HG02798 (cell line): ENCODE data around the gene ADCY3.

ENCODE experiments used
- ATAC-seq: cut with Tn5 transposase; IDR thresholded peaks from one replicate; pipeline ENCODE4 v1.9.1; 2021; ENCODE audit warnings: mild to moderate bottlenecking; ENCODE audit not compliant: unreplicated experiment, poor library complexity

The ADCY3 gene

GRCh38 chr2:24787532-24787931, 132.5 kb downstream of the ADCY3 start:
- no peak for ATAC-seq

GRCh38 chr2:24785671-24786321, 134.2 kb downstream of the ADCY3 start:
- peak; percentile 64 for ATAC-seq

DNA sequence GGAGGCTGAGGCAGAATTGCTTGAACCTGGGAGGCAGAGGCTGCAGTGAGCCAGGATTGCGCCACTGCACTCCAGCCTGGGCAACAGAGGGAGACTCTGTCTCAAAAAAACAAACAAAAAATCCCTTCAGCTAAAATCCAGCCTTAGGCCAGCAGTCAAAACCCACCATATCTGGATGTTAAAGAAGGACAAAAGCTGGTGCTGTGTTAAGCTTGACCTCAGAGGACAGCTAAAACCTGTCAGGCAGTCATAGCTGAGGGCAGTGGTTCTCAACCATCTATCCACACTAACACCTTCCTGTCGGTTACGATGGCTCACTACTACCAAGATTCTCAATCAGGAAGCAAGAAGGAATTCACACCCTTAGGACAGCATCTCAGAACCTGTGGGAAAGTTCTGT, 136.4 kb downstream of the ADCY3 start:
- no peak for ATAC-seq

- no peak for ATAC-seq
These were observed 140.9 kb downstream of the ADCY3 start for GRCh38 chr2:24779116-24779515.

- no peak for ATAC-seq
These were observed 145.7 kb downstream of the ADCY3 start for GRCh38 chr2:24774373-24774772.

DNA sequence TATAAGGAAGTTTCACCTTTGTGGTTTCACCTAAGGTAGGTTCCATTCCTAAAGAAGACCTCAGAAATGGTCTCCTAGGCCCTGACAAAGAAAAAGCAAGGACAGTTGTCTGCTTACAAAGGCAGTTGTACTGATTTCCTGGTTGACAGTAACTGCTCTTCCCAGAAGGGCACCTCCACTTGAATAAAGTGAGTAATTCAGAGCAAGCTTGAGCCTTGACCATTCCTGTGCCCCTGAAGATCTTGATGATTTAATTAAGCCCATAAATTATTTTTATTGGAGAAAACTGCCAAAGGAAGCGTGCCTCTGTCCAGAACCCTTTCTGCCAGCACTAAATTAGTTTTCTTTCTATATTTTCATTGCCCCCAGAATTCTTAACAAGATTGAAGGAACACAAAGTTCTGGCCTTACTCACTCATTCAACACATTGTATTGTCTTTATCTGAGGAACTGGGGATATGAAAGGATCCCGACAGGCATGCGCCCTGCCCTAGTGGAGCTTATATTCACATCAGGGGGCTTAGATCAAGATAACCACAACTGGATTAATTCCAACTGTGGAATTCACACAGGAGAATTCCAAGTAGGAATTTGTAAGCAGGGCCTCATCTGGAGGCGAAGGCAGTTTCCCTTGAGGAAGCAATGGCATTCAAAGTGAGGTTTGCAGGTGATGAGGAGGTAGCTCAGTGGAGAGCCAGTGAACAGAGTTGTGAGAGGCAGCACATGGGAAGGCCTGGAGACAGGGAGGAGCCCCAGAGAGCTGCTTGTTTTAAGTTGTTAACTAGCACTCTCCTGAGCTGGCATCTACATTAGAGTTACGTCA, 148.1 kb downstream of the ADCY3 start:
- no peak for ATAC-seq

- no peak for ATAC-seq
These were observed 149.0 kb downstream of the ADCY3 start for GRCh38 chr2:24771061-24771460.
